Measurements from ENCODE around the gene SLC16A13.

GRCh38 chr17:6994118-6994598 lies 41.7 kb upstream of the SLC16A13 start:
- no peak for TF ChIP-seq EZH2 (IDR thresholded peaks at IDR 0.05; ENCODE audit: borderline replicate concordance, low read depth, low read length, severe bottlenecking)
- TF ChIP-seq POLR2A (IDR thresholded peaks at IDR 0.05; ENCODE audit: low read depth, low read length): no peak
- TF ChIP-seq, protein P1, sequence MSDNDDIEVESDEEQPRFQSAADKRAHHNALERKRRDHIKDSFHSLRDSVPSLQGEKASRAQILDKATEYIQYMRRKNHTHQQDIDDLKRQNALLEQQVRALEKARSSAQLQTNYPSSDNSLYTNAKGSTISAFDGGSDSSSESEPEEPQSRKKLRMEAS (IDR thresholded peaks at IDR 0.05; ENCODE audit: insufficient read depth, insufficient read length): no peak
- TF ChIP-seq, protein P2, sequence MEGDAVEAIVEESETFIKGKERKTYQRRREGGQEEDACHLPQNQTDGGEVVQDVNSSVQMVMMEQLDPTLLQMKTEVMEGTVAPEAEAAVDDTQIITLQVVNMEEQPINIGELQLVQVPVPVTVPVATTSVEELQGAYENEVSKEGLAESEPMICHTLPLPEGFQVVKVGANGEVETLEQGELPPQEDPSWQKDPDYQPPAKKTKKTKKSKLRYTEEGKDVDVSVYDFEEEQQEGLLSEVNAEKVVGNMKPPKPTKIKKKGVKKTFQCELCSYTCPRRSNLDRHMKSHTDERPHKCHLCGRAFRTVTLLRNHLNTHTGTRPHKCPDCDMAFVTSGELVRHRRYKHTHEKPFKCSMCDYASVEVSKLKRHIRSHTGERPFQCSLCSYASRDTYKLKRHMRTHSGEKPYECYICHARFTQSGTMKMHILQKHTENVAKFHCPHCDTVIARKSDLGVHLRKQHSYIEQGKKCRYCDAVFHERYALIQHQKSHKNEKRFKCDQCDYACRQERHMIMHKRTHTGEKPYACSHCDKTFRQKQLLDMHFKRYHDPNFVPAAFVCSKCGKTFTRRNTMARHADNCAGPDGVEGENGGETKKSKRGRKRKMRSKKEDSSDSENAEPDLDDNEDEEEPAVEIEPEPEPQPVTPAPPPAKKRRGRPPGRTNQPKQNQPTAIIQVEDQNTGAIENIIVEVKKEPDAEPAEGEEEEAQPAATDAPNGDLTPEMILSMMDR (IDR thresholded peaks at IDR 0.05; ENCODE audit: extremely low read depth in 1 of 2, insufficient read depth in 1 of 2, low read depth in 1 of 2, low read length in 2 of 2): no peak
- TF ChIP-seq GATA2 (IDR thresholded peaks at IDR 0.05; ENCODE audit: insufficient read depth, insufficient read length, low read depth, low read length): no peak
- TF ChIP-seq POLR2AphosphoS5 (IDR thresholded peaks at IDR 0.05; ENCODE audit: insufficient read depth, low read depth, low read length): no peak
